ENCODE measurements around the gene C1QTNF1. TPM values are rescaled to one million over a fixed set of nuclear protein-coding genes. Genes with fewer than 3 reads are reported as not detected.

C1QTNF1 gene
- total RNA-seq, 3 donors from 2014 or later (not counting 1 experiment from before 2014, with no cell fraction given), result 0.20 to 0.28 TPM; not detected in 1

GRCh38 chr17:79085921-79086551, 62.1 kb downstream of the C1QTNF1 start:
- no peaks in the 10 kb centered on the region for H3K36me3 Mint-ChIP-seq
- H3K27ac Mint-ChIP-seq, result no peak overlapping the region
- DNase-seq (no peak), ATAC-seq (no peak)
- H3K4me3 ChIP-seq (ENCODE audit: low read length), result no peak overlapping the region
- no peaks in the 10 kb centered on the region for H3K4me1 ChIP-seq (ENCODE audit: control insufficient read depth, insufficient read depth, low read length)
- no peaks in the 10 kb centered on the region for H3K27me3 ChIP-seq (ENCODE audit: control insufficient read depth, insufficient read depth, low read length)
- H3K9me3 ChIP-seq (ENCODE audit: control insufficient read depth, insufficient read depth, low read length), result no peaks in the 10 kb centered on the region
- H3K36me3 ChIP-seq (ENCODE audit: control insufficient read depth, insufficient read depth, low read length), result peaks cover 38% of the 10 kb centered on the region
- H3K4me1 Mint-ChIP-seq, result peaks cover 0 to 5% of the 10 kb centered on the region in 2 donors
- no peaks in the 10 kb centered on the region for H3K9me3 Mint-ChIP-seq
- intact Hi-C loops (cut with micrococcal nuclease), result loop anchor here (2.0 kb wide), 1 partner anchor 305 kb away; no protein-coding TSS in a partner anchor
- TF ChIP-seq, protein P1, sequence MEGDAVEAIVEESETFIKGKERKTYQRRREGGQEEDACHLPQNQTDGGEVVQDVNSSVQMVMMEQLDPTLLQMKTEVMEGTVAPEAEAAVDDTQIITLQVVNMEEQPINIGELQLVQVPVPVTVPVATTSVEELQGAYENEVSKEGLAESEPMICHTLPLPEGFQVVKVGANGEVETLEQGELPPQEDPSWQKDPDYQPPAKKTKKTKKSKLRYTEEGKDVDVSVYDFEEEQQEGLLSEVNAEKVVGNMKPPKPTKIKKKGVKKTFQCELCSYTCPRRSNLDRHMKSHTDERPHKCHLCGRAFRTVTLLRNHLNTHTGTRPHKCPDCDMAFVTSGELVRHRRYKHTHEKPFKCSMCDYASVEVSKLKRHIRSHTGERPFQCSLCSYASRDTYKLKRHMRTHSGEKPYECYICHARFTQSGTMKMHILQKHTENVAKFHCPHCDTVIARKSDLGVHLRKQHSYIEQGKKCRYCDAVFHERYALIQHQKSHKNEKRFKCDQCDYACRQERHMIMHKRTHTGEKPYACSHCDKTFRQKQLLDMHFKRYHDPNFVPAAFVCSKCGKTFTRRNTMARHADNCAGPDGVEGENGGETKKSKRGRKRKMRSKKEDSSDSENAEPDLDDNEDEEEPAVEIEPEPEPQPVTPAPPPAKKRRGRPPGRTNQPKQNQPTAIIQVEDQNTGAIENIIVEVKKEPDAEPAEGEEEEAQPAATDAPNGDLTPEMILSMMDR (IDR thresholded peaks at IDR 0.05), result no peak
- H3K27ac ChIP-seq (ENCODE audit: low read length), result no peak overlapping the region
- WGBS (ENCODE audit: insufficient coverage), result 92% methylated on average over 28 of the region's 28 CpGs
- H3K27me3 Mint-ChIP-seq (ENCODE audit: low read depth in 2 of 2), result no peaks in the 10 kb centered on the region
- no peak overlapping the region for H3K4me3 Mint-ChIP-seq

DNA sequence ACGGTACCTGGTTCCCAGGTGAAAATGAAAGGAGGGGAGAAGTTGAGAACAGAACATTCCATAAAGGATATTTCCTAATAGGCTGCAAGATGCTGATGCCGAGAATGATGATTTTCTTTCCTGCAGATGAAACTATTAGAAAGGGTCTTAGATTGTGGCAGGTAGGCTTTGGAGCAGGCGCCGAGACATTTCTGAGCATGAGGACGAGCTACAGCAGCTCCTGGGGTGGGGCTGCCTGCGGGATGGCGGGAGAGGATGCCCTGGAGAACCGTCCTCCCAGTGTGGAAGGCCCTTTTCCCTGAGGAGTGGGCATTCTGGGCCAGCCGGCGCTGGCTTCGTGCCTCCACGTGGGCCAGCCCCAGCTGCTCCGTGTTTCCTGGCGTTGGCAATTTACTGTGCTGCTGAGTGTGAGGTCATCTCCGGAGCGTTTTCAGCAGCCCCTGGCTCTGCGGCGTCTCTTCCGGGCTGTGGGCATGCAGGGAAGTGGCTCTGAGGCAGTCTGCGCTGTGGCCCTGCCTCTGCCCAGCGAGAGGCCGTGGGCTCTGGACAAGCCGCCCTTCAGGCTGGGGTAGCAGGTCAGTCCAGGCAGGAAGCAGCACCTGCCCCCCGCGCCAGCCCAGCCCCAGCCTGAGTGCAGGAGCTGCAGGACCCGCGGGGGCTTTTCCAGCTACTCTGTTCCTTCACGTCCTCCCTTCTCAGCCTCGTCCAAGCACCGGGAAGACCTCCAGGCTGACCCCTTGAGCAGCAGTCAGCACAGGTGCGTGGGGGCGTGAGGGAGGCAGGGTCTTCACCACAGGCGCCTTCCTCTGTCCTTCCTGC, 62.8 kb downstream of the C1QTNF1 start:
- Histone ChIP-seq H3K9me3 (ENCODE audit: control insufficient read depth, insufficient read depth, low read length) (no peaks in the 10 kb centered on the region), H3K27me3 (ENCODE audit: control insufficient read depth, insufficient read depth, low read length) (no peaks in the 10 kb centered on the region), H3K4me1 (ENCODE audit: control insufficient read depth, insufficient read depth, low read length) (no peaks in the 10 kb centered on the region), H3K4me3 (ENCODE audit: low read length) (no peak overlapping the region), H3K27ac (ENCODE audit: low read length) (no peak overlapping the region), H3K36me3 (ENCODE audit: control insufficient read depth, insufficient read depth, low read length) (peaks cover 37% of the 10 kb centered on the region)
- no peaks in the 10 kb centered on the region for H3K27me3 Mint-ChIP-seq (ENCODE audit: low read depth in 2 of 2)
- H3K4me3 Mint-ChIP-seq, result no peak overlapping the region
- H3K27ac Mint-ChIP-seq, result no peak overlapping the region
- intact Hi-C loops (cut with micrococcal nuclease), result loop anchor here (2.0 kb wide), 1 partner anchor 304 kb away; no protein-coding TSS in a partner anchor
- H3K4me1 Mint-ChIP-seq, result peaks cover 0 to 2% of the 10 kb centered on the region in 2 donors
- DNase-seq (no peak), ATAC-seq (no peak)
- no peaks in the 10 kb centered on the region for H3K9me3 Mint-ChIP-seq
- WGBS (ENCODE audit: insufficient coverage), result 89% methylated on average over 33 of the region's 33 CpGs
- no peaks in the 10 kb centered on the region for H3K36me3 Mint-ChIP-seq
- TF ChIP-seq, protein P1 (IDR thresholded peaks at IDR 0.05), result no peak

- H3K27ac ChIP-seq (ENCODE audit: low read length), result no peak overlapping the region
- peaks cover 0 to 4% of the 10 kb centered on the region in 2 donors for H3K27me3 Mint-ChIP-seq (ENCODE audit: low read depth in 2 of 2)
- no peaks in the 10 kb centered on the region for H3K9me3 ChIP-seq (ENCODE audit: control insufficient read depth, insufficient read depth, low read length)
- H3K4me3 Mint-ChIP-seq, result no peak overlapping the region
- peaks cover 6 to 7% of the 10 kb centered on the region in 2 donors for H3K4me1 Mint-ChIP-seq
- ATAC-seq, result peak; percentile 85 to 87 (median 86)
- no peaks in the 10 kb centered on the region for H3K27me3 ChIP-seq (ENCODE audit: control insufficient read depth, insufficient read depth, low read length)
- intact Hi-C loops (cut with micrococcal nuclease), result loop anchor here (2.0 kb wide), 1 partner anchor 303 kb away; no protein-coding TSS in a partner anchor
- peaks cover 31% of the 10 kb centered on the region for H3K36me3 ChIP-seq (ENCODE audit: control insufficient read depth, insufficient read depth, low read length)
- peak; percentile 64 to 85 for DNase-seq
- H3K27ac Mint-ChIP-seq, result no peak overlapping the region
- no peaks in the 10 kb centered on the region for H3K36me3 Mint-ChIP-seq
- WGBS (ENCODE audit: insufficient coverage), result 47% methylated on average over 12 of the region's 12 CpGs
- TF ChIP-seq, protein P1 (IDR thresholded peaks at IDR 0.05), result peak; percentile 66
- H3K9me3 Mint-ChIP-seq, result no peaks in the 10 kb centered on the region
- no peak overlapping the region for H3K4me3 ChIP-seq (ENCODE audit: low read length)
- H3K4me1 ChIP-seq (ENCODE audit: control insufficient read depth, insufficient read depth, low read length), result peaks cover under 1% of the 10 kb centered on the region
Measured at GRCh38 chr17:79087428-79088143, 63.6 kb downstream of the C1QTNF1 start.
